ENCODE results near the gene MCUB.

- TF ChIP-seq POLR2A (IDR thresholded peaks at IDR 0.05): no peak
- TF ChIP-seq POLR2AphosphoS5 (IDR thresholded peaks at IDR 0.05): no peak
- TF ChIP-seq CTCF (IDR thresholded peaks at IDR 0.05): no peak
- no peak for TF ChIP-seq EP300 (IDR thresholded peaks at IDR 0.05)
Measured at GRCh38 chr4:109557433-109557832, 2.6 kb upstream of the MCUB start.
